ENCODE results near the gene PLAC8L1. TPM values are rescaled to one million over a fixed set of nuclear protein-coding genes. Genes with fewer than 3 reads are reported as not detected.
"Not testable (repeated sequence)": the region's sequence is repeated elsewhere in the genome, so short reads cannot be mapped to it uniquely, and the experiment has no call there.

The PLAC8L1 gene
- under 1 TPM in 1 of 2 experiments, not detected in 1; 0.42 TPM for total RNA-seq

GRCh38 chr5:146105477-146105876 is at the start of gene PLAC8L1:
PLAC8L1 (minus strand) TSS chr5:146105577; CDS start chr5:146104311, 1,266 bp downstream.
- H3K36me3 Mint-ChIP-seq (ENCODE audit: low read depth) = peaks cover 7% of the 10 kb centered on the region
- no peaks in the 10 kb centered on the region for H3K9me3 Mint-ChIP-seq (ENCODE audit: insufficient read depth)
- H3K4me3 Mint-ChIP-seq = no peak within 1 kb of the TSS

GRCh38 chr5:146151970-146152369 is 46.6 kb upstream of the PLAC8L1 start:
- no peaks in the 10 kb centered on the region for H3K9me3 Mint-ChIP-seq (ENCODE audit: insufficient read depth)
- no peaks in the 10 kb centered on the region for H3K27me3 Mint-ChIP-seq (ENCODE audit: low read depth)
- H3K4me3 Mint-ChIP-seq = no peak overlapping the region
- CTCF ChIA-PET = no interaction called here
- POLR2A ChIA-PET = no interaction called here
- peak overlapping the region; percentile 37 for H3K27ac Mint-ChIP-seq
- ATAC-seq (no peak), DNase-seq (no peak)
- peaks cover 58% of the 10 kb centered on the region for H3K36me3 Mint-ChIP-seq (ENCODE audit: low read depth)
- no peaks in the 10 kb centered on the region for H3K4me1 Mint-ChIP-seq (ENCODE audit: low read depth)

More at GRCh38 chr5:146105477-146105876, at the start of gene PLAC8L1:
- no peaks in the 10 kb centered on the region for H3K4me1 Mint-ChIP-seq (ENCODE audit: low read depth)
- CTCF ChIA-PET = no interaction called here
- POLR2A ChIA-PET = no interaction called here
- H3K27ac Mint-ChIP-seq = no peak within 1 kb of the TSS
- H3K27me3 Mint-ChIP-seq (ENCODE audit: low read depth) = no peaks in the 10 kb centered on the region
- DNase-seq (no peak), ATAC-seq (no peak)

- Mint-ChIP-seq H3K27ac (no peak overlapping the region), H3K4me3 (no peak overlapping the region), H3K36me3 (ENCODE audit: low read depth) (peaks cover 54% of the 10 kb centered on the region), H3K4me1 (ENCODE audit: low read depth) (no peaks in the 10 kb centered on the region), H3K27me3 (ENCODE audit: low read depth) (no peaks in the 10 kb centered on the region), H3K9me3 (ENCODE audit: insufficient read depth) (no peaks in the 10 kb centered on the region)
- POLR2A ChIA-PET = no interaction called here
- CTCF ChIA-PET = no interaction called here
- no peak for ATAC-seq
- no peak for DNase-seq
These were observed 32.6 kb upstream of the PLAC8L1 start for GRCh38 chr5:146137967-146138403.

- ChIA-PET POLR2A (no interaction called here), CTCF (interaction anchor here (0.7 to 1.7 kb wide), 11 partner anchors 9 to 1927 kb away, joined by 3 to 10 read pairs (median 3); no protein-coding TSS in a partner anchor)
- no peak for DNase-seq
- Mint-ChIP-seq H3K4me3 (no peak overlapping the region), H3K27me3 (ENCODE audit: low read depth) (no peaks in the 10 kb centered on the region), H3K36me3 (ENCODE audit: low read depth) (peaks cover 42% of the 10 kb centered on the region), H3K4me1 (ENCODE audit: low read depth) (no peaks in the 10 kb centered on the region), H3K9me3 (ENCODE audit: insufficient read depth) (no peaks in the 10 kb centered on the region), H3K27ac (no peak overlapping the region)
- ATAC-seq = no peak
These were observed 25.2 kb upstream of the PLAC8L1 start for GRCh38 chr5:146130440-146131045.

GRCh38 chr5:146126068-146126467 is 20.7 kb upstream of the PLAC8L1 start:
- DNase-seq = no peak
- ChIA-PET POLR2A (no interaction called here), CTCF (interaction anchor here (0.7 kb wide), 1 partner anchor 36 kb away, joined by 3 read pairs; no protein-coding TSS in a partner anchor)
- Mint-ChIP-seq H3K4me3 (no peak overlapping the region), H3K27me3 (ENCODE audit: low read depth) (no peaks in the 10 kb centered on the region), H3K27ac (no peak overlapping the region), H3K4me1 (ENCODE audit: low read depth) (no peaks in the 10 kb centered on the region), H3K9me3 (ENCODE audit: insufficient read depth) (no peaks in the 10 kb centered on the region), H3K36me3 (ENCODE audit: low read depth) (peaks cover 54% of the 10 kb centered on the region)
- no peak for ATAC-seq

- no peak overlapping the region for H3K27ac Mint-ChIP-seq
- ChIA-PET CTCF (no interaction called here), POLR2A (no interaction called here)
- H3K4me1 Mint-ChIP-seq (ENCODE audit: low read depth) = no peaks in the 10 kb centered on the region
- no peak for ATAC-seq
- H3K27me3 Mint-ChIP-seq (ENCODE audit: low read depth) = no peaks in the 10 kb centered on the region
- peaks cover 67% of the 10 kb centered on the region for H3K36me3 Mint-ChIP-seq (ENCODE audit: low read depth)
- no peak for DNase-seq
- no peaks in the 10 kb centered on the region for H3K9me3 Mint-ChIP-seq (ENCODE audit: insufficient read depth)
- H3K4me3 Mint-ChIP-seq = no peak overlapping the region
These were observed 19.2 kb upstream of the PLAC8L1 start for GRCh38 chr5:146124580-146124979.

- peaks cover 76% of the 10 kb centered on the region for H3K36me3 Mint-ChIP-seq (ENCODE audit: low read depth)
- DNase-seq; H3K4me1 Mint-ChIP-seq (ENCODE audit: low read depth); POLR2A ChIA-PET; H3K9me3 Mint-ChIP-seq (ENCODE audit: insufficient read depth); H3K4me3 Mint-ChIP-seq; H3K27ac Mint-ChIP-seq; ATAC-seq; H3K27me3 Mint-ChIP-seq (ENCODE audit: low read depth): not testable (repeated sequence)
- CTCF ChIA-PET = interaction anchor here (2.6 kb wide), 1 partner anchor 9 kb away, joined by 8 read pairs; no protein-coding TSS in a partner anchor
These were observed 16.1 kb upstream of the PLAC8L1 start for GRCh38 chr5:146121451-146121850.

- Mint-ChIP-seq H3K4me1 (ENCODE audit: low read depth) (no peaks in the 10 kb centered on the region), H3K27me3 (ENCODE audit: low read depth) (no peaks in the 10 kb centered on the region), H3K9me3 (ENCODE audit: insufficient read depth) (no peaks in the 10 kb centered on the region), H3K27ac (no peak overlapping the region), H3K36me3 (ENCODE audit: low read depth) (peaks cover 68% of the 10 kb centered on the region), H3K4me3 (no peak overlapping the region)
- ATAC-seq (no peak), DNase-seq (no peak)
- CTCF ChIA-PET = no interaction called here
- POLR2A ChIA-PET = no interaction called here
These were observed 12.9 kb upstream of the PLAC8L1 start for GRCh38 chr5:146118322-146118721.

GRCh38 chr5:146117216-146117615 is 11.8 kb upstream of the PLAC8L1 start:
- H3K4me1 Mint-ChIP-seq (ENCODE audit: low read depth); H3K4me3 Mint-ChIP-seq; DNase-seq; H3K27ac Mint-ChIP-seq; ATAC-seq; H3K9me3 Mint-ChIP-seq (ENCODE audit: insufficient read depth); H3K27me3 Mint-ChIP-seq (ENCODE audit: low read depth); POLR2A ChIA-PET; CTCF ChIA-PET: not testable (repeated sequence)
- peaks cover 64% of the 10 kb centered on the region for H3K36me3 Mint-ChIP-seq (ENCODE audit: low read depth)

GRCh38 chr5:146116361-146116760 is 11.0 kb upstream of the PLAC8L1 start:
- H3K9me3 Mint-ChIP-seq (ENCODE audit: insufficient read depth) = no peaks in the 10 kb centered on the region
- ATAC-seq (no peak), DNase-seq (no peak)
- H3K27me3 Mint-ChIP-seq (ENCODE audit: low read depth) = no peaks in the 10 kb centered on the region
- CTCF ChIA-PET = interaction anchor here (1.0 kb wide), 1 partner anchor 12 kb away, joined by 3 read pairs; no protein-coding TSS in a partner anchor
- H3K36me3 Mint-ChIP-seq (ENCODE audit: low read depth) = peaks cover 58% of the 10 kb centered on the region
- POLR2A ChIA-PET = no interaction called here
- no peak overlapping the region for H3K27ac Mint-ChIP-seq
- no peaks in the 10 kb centered on the region for H3K4me1 Mint-ChIP-seq (ENCODE audit: low read depth)
- no peak overlapping the region for H3K4me3 Mint-ChIP-seq

GRCh38 chr5:146112476-146112875 is 7.1 kb upstream of the PLAC8L1 start:
- peaks cover 25% of the 10 kb centered on the region for H3K36me3 Mint-ChIP-seq (ENCODE audit: low read depth)
- no peaks in the 10 kb centered on the region for H3K27me3 Mint-ChIP-seq (ENCODE audit: low read depth)
- no peaks in the 10 kb centered on the region for H3K9me3 Mint-ChIP-seq (ENCODE audit: insufficient read depth)
- H3K4me3 Mint-ChIP-seq = no peak overlapping the region
- no peak for DNase-seq
- ChIA-PET CTCF (no interaction called here), POLR2A (no interaction called here)
- no peaks in the 10 kb centered on the region for H3K4me1 Mint-ChIP-seq (ENCODE audit: low read depth)
- no peak for ATAC-seq
- H3K27ac Mint-ChIP-seq = no peak overlapping the region

- Mint-ChIP-seq H3K4me3 (no peak overlapping the region), H3K27ac (no peak overlapping the region), H3K4me1 (ENCODE audit: low read depth) (no peaks in the 10 kb centered on the region), H3K36me3 (ENCODE audit: low read depth) (peaks cover 19% of the 10 kb centered on the region), H3K27me3 (ENCODE audit: low read depth) (no peaks in the 10 kb centered on the region), H3K9me3 (ENCODE audit: insufficient read depth) (no peaks in the 10 kb centered on the region)
- CTCF ChIA-PET = no interaction called here
- no peak for DNase-seq
- ATAC-seq = no peak
- POLR2A ChIA-PET = no interaction called here
These were observed 6.0 kb upstream of the PLAC8L1 start for GRCh38 chr5:146111409-146111808.

- peaks cover 17% of the 10 kb centered on the region for H3K36me3 Mint-ChIP-seq (ENCODE audit: low read depth)
- no peak overlapping the region for H3K27ac Mint-ChIP-seq
- POLR2A ChIA-PET = no interaction called here
- no peak for ATAC-seq
- DNase-seq = no peak
- H3K4me1 Mint-ChIP-seq (ENCODE audit: low read depth) = no peaks in the 10 kb centered on the region
- CTCF ChIA-PET = interaction anchor here (1.0 kb wide), 1 partner anchor 21 kb away, joined by 3 read pairs; no protein-coding TSS in a partner anchor
- H3K27me3 Mint-ChIP-seq (ENCODE audit: low read depth) = no peaks in the 10 kb centered on the region
- no peaks in the 10 kb centered on the region for H3K9me3 Mint-ChIP-seq (ENCODE audit: insufficient read depth)
- no peak overlapping the region for H3K4me3 Mint-ChIP-seq
These were observed 4.0 kb upstream of the PLAC8L1 start for GRCh38 chr5:146109379-146109778.

Data from activated CD8-positive, alpha-beta T cell treated with anti-CD3 and anti-CD28 coated beads, Interleukin-2, amount 10 ng/mL, durations not matched to agents 7 days and 5 days (primary cell).